WERI-Rb-1 (cell line): ENCODE data around the gene WDR1.
A peak's percentile ranks its signal among the peaks of the same experiment; 100 is the strongest.

Source experiments
- DNase-seq: peaks from one replicate; pipeline ENCODE4 v3.0.0-alpha.2; 2020
- H3K27ac ChIP-seq: fragments of 250-450 bp; sonication (Bioruptor Pico); 2 replicates; pipeline ENCODE4 v1.5.1; 2020; ENCODE audit warnings: mild to moderate bottlenecking, moderate library complexity
- H3K27me3 ChIP-seq: fragments of 250-450 bp; sonication (Bioruptor Pico); 2 replicates; pipeline ENCODE4 v1.5.1; 2021; ENCODE audit warnings: mild to moderate bottlenecking, low read depth, moderate library complexity; ENCODE audit not compliant: insufficient read depth, severe bottlenecking
- H3K36me3 ChIP-seq: fragments of 250-450 bp; sonication (Bioruptor Pico); 2 replicates; pipeline ENCODE4 v1.5.1; 2020; ENCODE audit warnings: mild to moderate bottlenecking, moderate library complexity
- H3K4me3 ChIP-seq: 2 replicates; pipeline ENCODE4 v1.5.1; 2011; ENCODE audit warnings: low read depth, mild to moderate bottlenecking, control low read depth, low read length
- H3K9me3 ChIP-seq: fragments of 250-450 bp; sonication (Bioruptor Pico); 2 replicates; pipeline ENCODE4 v1.5.1; 2021; ENCODE audit warnings: mild to moderate bottlenecking, moderate library complexity; ENCODE audit not compliant: severe bottlenecking
- CTCF ChIP-seq: IDR thresholded peaks from 2 replicates; pipeline ENCODE4 v1.5.1; 2011; ENCODE audit warnings: low read depth, mild to moderate bottlenecking, control low read depth, inconsistent platforms, low read length

The WDR1 gene, protein sequence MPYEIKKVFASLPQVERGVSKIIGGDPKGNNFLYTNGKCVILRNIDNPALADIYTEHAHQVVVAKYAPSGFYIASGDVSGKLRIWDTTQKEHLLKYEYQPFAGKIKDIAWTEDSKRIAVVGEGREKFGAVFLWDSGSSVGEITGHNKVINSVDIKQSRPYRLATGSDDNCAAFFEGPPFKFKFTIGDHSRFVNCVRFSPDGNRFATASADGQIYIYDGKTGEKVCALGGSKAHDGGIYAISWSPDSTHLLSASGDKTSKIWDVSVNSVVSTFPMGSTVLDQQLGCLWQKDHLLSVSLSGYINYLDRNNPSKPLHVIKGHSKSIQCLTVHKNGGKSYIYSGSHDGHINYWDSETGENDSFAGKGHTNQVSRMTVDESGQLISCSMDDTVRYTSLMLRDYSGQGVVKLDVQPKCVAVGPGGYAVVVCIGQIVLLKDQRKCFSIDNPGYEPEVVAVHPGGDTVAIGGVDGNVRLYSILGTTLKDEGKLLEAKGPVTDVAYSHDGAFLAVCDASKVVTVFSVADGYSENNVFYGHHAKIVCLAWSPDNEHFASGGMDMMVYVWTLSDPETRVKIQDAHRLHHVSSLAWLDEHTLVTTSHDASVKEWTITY

GRCh38 chr4:10116569-10117358 lies at the start of gene WDR1:
Gene WDR1 (minus strand): TSS chr4:10116799. CDS start chr4:10116666, 133 bp downstream.
- Histone ChIP-seq H3K27ac (peak within 1 kb of the TSS; percentile 92), H3K27me3 (no peaks in the 10 kb centered on the region), H3K9me3 (no peaks in the 10 kb centered on the region), H3K4me3 (peak within 1 kb of the TSS; percentile 70), H3K36me3 (peaks cover 41% of the 10 kb centered on the region)
- no peak for TF ChIP-seq CTCF
- peak; percentile 97 for DNase-seq

DNA sequence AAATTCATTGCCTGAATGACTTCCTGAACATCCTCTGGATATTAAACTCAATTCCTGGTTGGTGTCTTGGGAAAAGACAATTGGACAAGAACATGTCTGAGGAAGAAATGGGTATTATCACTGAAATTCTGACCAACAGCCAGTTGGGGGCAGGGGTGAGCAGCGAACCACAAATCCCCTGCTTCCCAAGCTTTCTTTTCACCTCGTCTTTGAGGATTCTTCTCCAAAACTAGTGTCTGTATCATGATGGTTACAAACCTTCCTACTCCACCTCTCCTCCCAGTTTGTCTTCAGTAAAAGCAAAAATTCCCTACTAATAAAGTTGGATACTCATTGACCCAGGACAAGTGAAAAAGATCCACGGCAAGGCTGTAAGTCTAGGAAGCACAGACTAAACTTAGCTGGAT lies 48.3 kb upstream of the WDR1 start:
- TF ChIP-seq CTCF, result peak; percentile 89
- DNase-seq, result peak; percentile 57
- no peaks in the 10 kb centered on the region for H3K27me3 ChIP-seq

DNA sequence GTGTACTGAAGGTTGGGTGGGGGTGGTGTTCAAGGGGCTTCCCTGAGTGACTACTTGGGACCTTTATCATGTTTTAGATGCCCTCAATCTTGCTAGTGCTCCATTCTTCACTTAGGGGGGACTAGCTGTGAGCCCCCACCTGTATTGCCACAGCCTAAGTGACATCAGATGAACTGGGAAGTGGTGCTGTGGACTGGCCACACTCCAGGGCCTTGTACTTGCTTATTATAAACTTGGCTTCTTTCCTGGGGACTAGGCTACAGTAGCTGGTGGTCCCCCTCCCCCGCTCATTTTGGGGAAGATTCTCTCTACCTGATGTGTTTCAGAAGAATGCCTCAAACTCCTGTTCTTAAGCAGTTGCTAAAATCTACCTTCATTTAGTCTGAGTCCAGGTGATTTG lies 46.7 kb upstream of the WDR1 start:
- no peaks in the 10 kb centered on the region for H3K36me3 ChIP-seq
- H3K27ac ChIP-seq, result no peak overlapping the region
- no peaks in the 10 kb centered on the region for H3K27me3 ChIP-seq
- H3K9me3 ChIP-seq, result no peaks in the 10 kb centered on the region
- no peak overlapping the region for H3K4me3 ChIP-seq
- no peak for DNase-seq
- no peak for TF ChIP-seq CTCF

More for the DNA sequence above, 48.3 kb upstream of the WDR1 start:
- Histone ChIP-seq H3K27ac (no peak overlapping the region), H3K36me3 (no peaks in the 10 kb centered on the region), H3K4me3 (no peak overlapping the region), H3K9me3 (no peaks in the 10 kb centered on the region)

DNA sequence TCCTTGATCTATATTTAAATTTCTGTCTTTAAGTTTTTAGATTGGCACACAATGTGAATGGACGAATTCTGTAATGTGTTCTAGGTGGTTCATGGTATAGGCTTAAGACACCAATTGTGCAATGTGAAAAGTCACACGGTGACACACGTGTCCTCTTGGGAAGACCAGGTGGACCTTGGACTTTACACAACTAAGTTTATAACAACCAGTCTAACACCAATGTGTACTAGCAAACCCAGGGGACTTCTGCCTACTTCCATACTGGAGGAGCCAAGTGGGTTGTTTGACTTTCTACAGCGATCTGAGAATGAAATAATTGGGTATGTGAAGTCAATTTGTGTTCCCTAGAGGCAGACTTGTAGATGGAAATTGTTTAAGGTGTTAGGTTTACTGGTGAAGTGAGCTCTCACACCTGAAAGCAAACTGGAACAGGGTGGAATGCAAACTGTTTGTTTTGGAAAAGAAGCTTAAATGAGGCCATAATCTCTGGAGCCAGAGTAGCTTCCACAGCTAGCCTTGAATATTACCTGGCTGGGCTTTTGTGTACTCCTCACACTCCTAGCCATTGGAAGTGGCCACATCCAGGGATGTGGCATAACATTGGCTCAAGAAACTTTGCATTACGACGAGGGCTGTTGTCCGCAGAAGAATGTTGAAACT lies 45.9 kb upstream of the WDR1 start:
- Histone ChIP-seq H3K27ac (no peak overlapping the region), H3K36me3 (no peaks in the 10 kb centered on the region), H3K9me3 (no peaks in the 10 kb centered on the region), H3K4me3 (no peak overlapping the region), H3K27me3 (no peaks in the 10 kb centered on the region)
- TF ChIP-seq CTCF, result no peak
- DNase-seq, result no peak

GRCh38 chr4:10161840-10162239 lies 45.2 kb upstream of the WDR1 start:
- H3K27me3 ChIP-seq, result no peaks in the 10 kb centered on the region
- no peaks in the 10 kb centered on the region for H3K36me3 ChIP-seq
- no peak for TF ChIP-seq CTCF
- no peak overlapping the region for H3K27ac ChIP-seq
- DNase-seq, result no peak
- H3K9me3 ChIP-seq, result no peaks in the 10 kb centered on the region
- no peak overlapping the region for H3K4me3 ChIP-seq
